ENCODE measurements around the gene NFATC1. TPM values are rescaled to one million over a fixed set of nuclear protein-coding genes. Genes with fewer than 3 reads are reported as not detected.

NFATC1 gene
- total RNA-seq, 2 donors from 2014 or later: 27.6 to 40.8 TPM

GRCh38 chr18:79445221-79445620 lies 49.5 kb downstream of the NFATC1 start:
- peaks cover 6 to 10% of the 10 kb centered on the region in 2 donors for H3K4me1 ChIP-seq (ENCODE audit: control insufficient read depth in 1 of 2, low read depth in 2 of 2)
- DNase-seq (ENCODE audit: low spot score) (no peak), ATAC-seq (ENCODE audit: insufficient number of reproducible peaks, low FRiP score, low read depth) (no peak)
- H3K27me3 ChIP-seq (replicated peaks; ENCODE audit: insufficient read depth): no peaks in the 10 kb centered on the region
- no peak for TF ChIP-seq CTCF (IDR thresholded peaks at IDR 0.05)
- H3K4me3 ChIP-seq: no peak overlapping the region
- H3K27ac ChIP-seq: no peak overlapping the region
- H3K9me3 ChIP-seq: no peaks in the 10 kb centered on the region
- peaks cover 9% of the 10 kb centered on the region for H3K36me3 ChIP-seq

- no peak for ATAC-seq (ENCODE audit: insufficient number of reproducible peaks, low FRiP score, low read depth)
- Histone ChIP-seq H3K27ac (no peak overlapping the region), H3K4me1 (ENCODE audit: control insufficient read depth in 1 of 2, low read depth in 2 of 2) (peaks cover 6 to 10% of the 10 kb centered on the region in 2 donors), H3K9me3 (no peaks in the 10 kb centered on the region), H3K36me3 (peaks cover 12% of the 10 kb centered on the region), H3K4me3 (no peak overlapping the region), H3K27me3 (replicated peaks; ENCODE audit: insufficient read depth) (no peaks in the 10 kb centered on the region)
- TF ChIP-seq CTCF (IDR thresholded peaks at IDR 0.05): no peak
- DNase-seq (ENCODE audit: low spot score): no peak
Measured at GRCh38 chr18:79445696-79446561, 50.2 kb downstream of the NFATC1 start.

GRCh38 chr18:79446931-79447330 lies 51.2 kb downstream of the NFATC1 start:
- Histone ChIP-seq H3K27me3 (replicated peaks; ENCODE audit: insufficient read depth) (no peaks in the 10 kb centered on the region), H3K4me3 (no peak overlapping the region), H3K27ac (no peak overlapping the region), H3K36me3 (peaks cover 22% of the 10 kb centered on the region), H3K4me1 (ENCODE audit: control insufficient read depth in 1 of 2, low read depth in 2 of 2) (peaks cover 6 to 10% of the 10 kb centered on the region in 2 donors), H3K9me3 (no peaks in the 10 kb centered on the region)
- no peak for TF ChIP-seq CTCF (IDR thresholded peaks at IDR 0.05)
- ATAC-seq (ENCODE audit: insufficient number of reproducible peaks, low FRiP score, low read depth): no peak
- DNase-seq (ENCODE audit: low spot score): no peak

- no peak overlapping the region for H3K4me3 ChIP-seq
- ATAC-seq (ENCODE audit: insufficient number of reproducible peaks, low FRiP score, low read depth): no peak
- no peak overlapping the region for H3K27ac ChIP-seq
- H3K9me3 ChIP-seq: no peaks in the 10 kb centered on the region
- no peaks in the 10 kb centered on the region for H3K27me3 ChIP-seq (replicated peaks; ENCODE audit: insufficient read depth)
- TF ChIP-seq CTCF (IDR thresholded peaks at IDR 0.05): no peak
- peaks cover 28% of the 10 kb centered on the region for H3K36me3 ChIP-seq
- peaks cover 6 to 10% of the 10 kb centered on the region in 2 donors for H3K4me1 ChIP-seq (ENCODE audit: control insufficient read depth in 1 of 2, low read depth in 2 of 2)
- no peak for DNase-seq (ENCODE audit: low spot score)
Measured at GRCh38 chr18:79447703-79448367, 52.1 kb downstream of the NFATC1 start.

GRCh38 chr18:79448621-79449020 lies 52.9 kb downstream of the NFATC1 start:
- no peaks in the 10 kb centered on the region for H3K9me3 ChIP-seq
- no peak for ATAC-seq (ENCODE audit: insufficient number of reproducible peaks, low FRiP score, low read depth)
- no peak overlapping the region for H3K4me3 ChIP-seq
- no peak for DNase-seq (ENCODE audit: low spot score)
- H3K4me1 ChIP-seq (ENCODE audit: control insufficient read depth in 1 of 2, low read depth in 2 of 2): peaks cover 6 to 10% of the 10 kb centered on the region in 2 donors
- H3K27me3 ChIP-seq (replicated peaks; ENCODE audit: insufficient read depth): no peaks in the 10 kb centered on the region
- H3K27ac ChIP-seq: no peak overlapping the region
- H3K36me3 ChIP-seq: peaks cover 35% of the 10 kb centered on the region
- TF ChIP-seq CTCF (IDR thresholded peaks at IDR 0.05): no peak
